Vagina (tissue), 2 donors: ENCODE measurements around the gene KRT14. TPM values are rescaled to one million over a fixed set of nuclear protein-coding genes. Genes with fewer than 3 reads are reported as not detected.

Experiments
- DNase-seq, 2 donors: peaks; one replicate each; pipeline ENCODE4 v3.0.0-alpha.2; 2017; ENCODE audit errors: extremely low spot score in 2 of 2
- H3K27ac ChIP-seq: fragments of 200-600 bp; sonication (generic); one replicate; pipeline ENCODE4 v1.5.1; 2019
- H3K27me3 ChIP-seq: fragments of 200-600 bp; sonication (generic); one replicate; pipeline ENCODE4 v1.5.1; 2019
- H3K36me3 ChIP-seq, 2 donors: fragments of 200-600 bp; sonication (generic); one replicate each; pipeline ENCODE4 v1.5.1; 2017 to 2019
- H3K4me1 ChIP-seq: fragments of 200-600 bp; sonication (generic); one replicate; pipeline ENCODE4 v1.5.1; 2019
- H3K4me3 ChIP-seq, 2 donors: fragments of 200-600 bp; sonication (generic); 1 replicate in 1 of 2; 2 replicates in 1 of 2; pipeline ENCODE4 v1.5.1; 2016 to 2019
- H3K9me3 ChIP-seq: fragments of 200-600 bp; sonication (generic); one replicate; pipeline ENCODE4 v1.5.1; 2019
- POLR2A ChIP-seq, 2 donors: fragments of 450-650 bp; IDR thresholded peaks; one replicate each; pipeline ENCODE4 v1.6.1; 2017; ENCODE audit warnings: antibody characterized with exemption in 2 of 2, mild to moderate bottlenecking in 2 of 2, moderate library complexity in 2 of 2
- POLR2AphosphoS5 ChIP-seq, 2 donors: sonication (generic); formaldehyde crosslinking; IDR thresholded peaks; one replicate each; pipeline ENCODE4 v1.9.0; 2017; ENCODE audit warnings: antibody characterized with exemption in 2 of 2, mild to moderate bottlenecking in 2 of 2, low read depth in 1 of 2; ENCODE audit not compliant: insufficient read depth in 1 of 2
- intact Hi-C: fragments of 100-400 bp; cut with DNase I; formaldehyde crosslinking; loops from one replicate; pipeline ENCODE4 v1.15.1; 2023
- total RNA-seq: library from RNA; depleted of rRNA; stranded (reverse); fragments of >200 nt; gene quantifications from one replicate; pipeline ENCODE4 v1.2.3, GENCODE V29; 2016
- TF ChIP-seq, protein P1 (sequence below), 3 experiments: fragments of 450-650 bp in 2 of 3; fragments of 200-600 bp in 1 of 3; sonication (generic) in 1 of 3; IDR thresholded peaks; one replicate each; pipeline ENCODE4 v1.5.1; 2017 to 2019; ENCODE audit warnings: antibody characterized with exemption in 3 of 3, mild to moderate bottlenecking in 2 of 3, moderate library complexity in 2 of 3

KRT14 gene
- total RNA-seq, 1 donor from 2014 or later = 1,546 TPM

DNA sequence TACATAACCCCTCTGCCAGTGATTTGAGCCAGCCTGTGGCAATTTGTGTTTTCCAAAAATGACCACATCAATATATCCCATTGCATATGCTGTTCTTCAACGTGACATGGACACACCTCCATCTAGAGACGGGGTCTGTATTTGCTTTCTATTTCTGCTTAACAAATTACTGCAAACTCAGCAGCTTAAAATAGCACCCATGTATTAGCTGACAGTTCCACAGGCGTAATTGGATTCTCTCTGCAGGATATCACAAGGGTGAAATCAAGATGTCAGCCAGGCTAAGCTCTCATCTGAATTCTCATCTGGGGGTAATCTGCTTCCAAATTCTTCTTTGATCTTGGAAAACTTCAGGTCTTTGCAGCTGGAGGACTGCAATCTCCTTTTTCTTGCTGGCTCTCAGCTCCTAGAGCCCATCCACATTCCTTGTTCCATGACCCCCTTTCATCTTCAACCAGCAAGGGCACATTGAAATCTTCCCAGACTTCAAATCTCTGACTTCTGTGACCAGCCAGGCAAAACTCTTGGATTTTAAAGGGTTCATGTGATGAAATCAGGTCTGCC lies 23.0 kb downstream of the KRT14 start:
- no peak overlapping the region for H3K27ac ChIP-seq
- no peaks in the 10 kb centered on the region for H3K4me1 ChIP-seq
- intact Hi-C loops = no loop called here
- no peak overlapping the region for H3K4me3 ChIP-seq
- H3K9me3 ChIP-seq = no peaks in the 10 kb centered on the region
- TF ChIP-seq POLR2AphosphoS5 (IDR thresholded peaks at IDR 0.05; ENCODE audit: insufficient read depth in 1 of 2, low read depth in 1 of 2) (no peak), POLR2A (IDR thresholded peaks at IDR 0.05) (no peak)
- TF ChIP-seq, protein P1, sequence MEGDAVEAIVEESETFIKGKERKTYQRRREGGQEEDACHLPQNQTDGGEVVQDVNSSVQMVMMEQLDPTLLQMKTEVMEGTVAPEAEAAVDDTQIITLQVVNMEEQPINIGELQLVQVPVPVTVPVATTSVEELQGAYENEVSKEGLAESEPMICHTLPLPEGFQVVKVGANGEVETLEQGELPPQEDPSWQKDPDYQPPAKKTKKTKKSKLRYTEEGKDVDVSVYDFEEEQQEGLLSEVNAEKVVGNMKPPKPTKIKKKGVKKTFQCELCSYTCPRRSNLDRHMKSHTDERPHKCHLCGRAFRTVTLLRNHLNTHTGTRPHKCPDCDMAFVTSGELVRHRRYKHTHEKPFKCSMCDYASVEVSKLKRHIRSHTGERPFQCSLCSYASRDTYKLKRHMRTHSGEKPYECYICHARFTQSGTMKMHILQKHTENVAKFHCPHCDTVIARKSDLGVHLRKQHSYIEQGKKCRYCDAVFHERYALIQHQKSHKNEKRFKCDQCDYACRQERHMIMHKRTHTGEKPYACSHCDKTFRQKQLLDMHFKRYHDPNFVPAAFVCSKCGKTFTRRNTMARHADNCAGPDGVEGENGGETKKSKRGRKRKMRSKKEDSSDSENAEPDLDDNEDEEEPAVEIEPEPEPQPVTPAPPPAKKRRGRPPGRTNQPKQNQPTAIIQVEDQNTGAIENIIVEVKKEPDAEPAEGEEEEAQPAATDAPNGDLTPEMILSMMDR (IDR thresholded peaks at IDR 0.05) = no peak
- H3K36me3 ChIP-seq = no peaks in the 10 kb centered on the region
- H3K27me3 ChIP-seq = no peaks in the 10 kb centered on the region
- DNase-seq = no peak

DNA sequence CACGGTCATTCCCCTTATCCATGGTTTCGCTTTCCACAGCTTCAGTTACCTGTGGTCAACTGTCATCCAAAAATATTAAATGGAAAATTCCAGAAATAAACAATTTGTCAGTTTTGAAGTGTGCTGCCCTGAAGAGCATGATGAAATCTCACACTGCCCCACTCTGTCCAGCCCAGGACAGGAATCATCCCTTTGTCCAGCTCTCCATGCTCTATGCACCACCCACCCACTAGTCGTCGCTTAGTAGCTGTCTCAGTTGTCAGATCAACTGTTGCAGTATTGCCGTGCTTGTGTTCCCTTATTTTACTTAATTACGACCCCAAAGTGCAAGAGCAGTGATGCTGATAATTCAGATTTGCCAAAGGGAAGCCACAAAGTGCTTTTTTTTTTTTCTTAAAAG lies 25.1 kb downstream of the KRT14 start:
- TF ChIP-seq POLR2AphosphoS5 (IDR thresholded peaks at IDR 0.05; ENCODE audit: insufficient read depth in 1 of 2, low read depth in 1 of 2) (no peak), POLR2A (IDR thresholded peaks at IDR 0.05) (no peak)
- TF ChIP-seq, protein P1 (IDR thresholded peaks at IDR 0.05) = no peak
- Histone ChIP-seq H3K27me3 (no peaks in the 10 kb centered on the region), H3K9me3 (no peaks in the 10 kb centered on the region)

GRCh38 chr17:41559548-41559947 lies 27.1 kb downstream of the KRT14 start:
- TF ChIP-seq, protein P1 (IDR thresholded peaks at IDR 0.05) = no peak
- no peak for TF ChIP-seq POLR2AphosphoS5 (IDR thresholded peaks at IDR 0.05; ENCODE audit: insufficient read depth in 1 of 2, low read depth in 1 of 2)
- no peak for TF ChIP-seq POLR2A (IDR thresholded peaks at IDR 0.05)
- Histone ChIP-seq H3K4me3 (no peak overlapping the region), H3K27ac (no peak overlapping the region), H3K9me3 (no peaks in the 10 kb centered on the region), H3K4me1 (no peaks in the 10 kb centered on the region), H3K27me3 (no peaks in the 10 kb centered on the region), H3K36me3 (no peaks in the 10 kb centered on the region)
- no peak for DNase-seq
- intact Hi-C loops = loop anchor here (10.0 kb wide), 1 partner anchor 645 kb away; no protein-coding TSS in a partner anchor

More for the DNA sequence above, 25.1 kb downstream of the KRT14 start:
- Histone ChIP-seq H3K36me3 (no peaks in the 10 kb centered on the region), H3K27ac (no peak overlapping the region), H3K4me3 (no peak overlapping the region), H3K4me1 (no peaks in the 10 kb centered on the region)
- DNase-seq = no peak
- intact Hi-C loops = no loop called here

GRCh38 chr17:41556931-41557330 lies 29.8 kb downstream of the KRT14 start:
- TF ChIP-seq POLR2A (IDR thresholded peaks at IDR 0.05) = no peak
- intact Hi-C loops = loop anchor here (10.0 kb wide), 1 partner anchor 642 kb away; no protein-coding TSS in a partner anchor
- no peaks in the 10 kb centered on the region for H3K36me3 ChIP-seq
- no peak overlapping the region for H3K27ac ChIP-seq
- H3K9me3 ChIP-seq = no peaks in the 10 kb centered on the region
- H3K4me1 ChIP-seq = no peaks in the 10 kb centered on the region
- no peak overlapping the region for H3K4me3 ChIP-seq
- H3K27me3 ChIP-seq = no peaks in the 10 kb centered on the region
- no peak for DNase-seq

GRCh38 chr17:41556306-41556705 lies 30.4 kb downstream of the KRT14 start:
- H3K27ac ChIP-seq = no peak overlapping the region
- TF ChIP-seq, protein P1 (IDR thresholded peaks at IDR 0.05) = no peak
- no peaks in the 10 kb centered on the region for H3K4me1 ChIP-seq
- intact Hi-C loops = loop anchor here (10.0 kb wide), 1 partner anchor 642 kb away; no protein-coding TSS in a partner anchor
- no peaks in the 10 kb centered on the region for H3K36me3 ChIP-seq
- DNase-seq = no peak
- H3K4me3 ChIP-seq = no peak overlapping the region
- H3K27me3 ChIP-seq = no peaks in the 10 kb centered on the region
- no peaks in the 10 kb centered on the region for H3K9me3 ChIP-seq
